ENCODE results near the gene HSP90AA1.
A peak's percentile ranks its signal among the peaks of the same experiment; 100 is the strongest.
"Not testable (repeated sequence)": the region's sequence is repeated elsewhere in the genome, so short reads cannot be mapped to it uniquely, and the experiment has no call there.

HSP90AA1 gene

DNA sequence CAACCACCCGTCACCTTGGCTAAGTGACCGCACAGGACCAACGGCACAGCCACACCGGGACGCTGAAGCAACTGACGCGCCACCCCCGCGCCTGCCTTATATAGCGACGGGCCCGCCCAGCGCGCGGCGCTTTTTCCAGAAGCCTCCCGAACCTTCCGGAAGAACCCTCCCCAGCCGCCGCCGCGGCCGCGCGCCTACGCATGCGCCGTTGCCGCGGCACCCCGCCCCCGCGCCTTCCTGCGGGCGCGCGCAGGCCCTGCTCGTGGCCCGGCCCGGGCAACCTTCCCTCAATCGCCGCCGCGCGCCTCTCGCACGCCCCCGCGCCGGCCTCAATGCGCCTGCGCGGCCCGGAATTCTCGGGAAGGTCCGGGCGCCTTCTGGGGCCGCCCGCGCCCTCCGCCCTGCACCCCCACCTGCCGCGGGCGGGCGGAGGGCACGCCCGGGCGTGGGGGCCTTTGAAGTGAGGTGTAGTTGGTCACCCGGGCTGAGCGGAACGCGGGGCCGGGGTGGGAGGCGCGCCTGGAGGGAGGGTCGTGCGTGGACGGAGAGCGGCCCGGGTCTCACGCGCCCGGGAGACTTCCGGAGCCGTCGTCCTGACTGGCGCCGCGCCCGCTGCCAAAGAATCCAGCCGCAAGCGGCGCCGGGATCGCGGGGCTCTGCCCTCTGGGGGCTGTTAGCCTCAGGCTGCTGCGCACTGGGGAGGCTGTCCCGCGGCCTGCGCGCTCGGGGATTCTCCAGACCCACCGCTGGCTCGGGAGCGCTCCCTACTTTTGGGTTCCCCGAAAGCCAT lies at the start of gene HSP90AA1:
HSP90AA1 (minus strand) TSS at position 73 of the 790 bp plus-strand sequence. CDS start 666 bp downstream, outside the sequence.
- DNase-seq = peak; percentile 59

DNA sequence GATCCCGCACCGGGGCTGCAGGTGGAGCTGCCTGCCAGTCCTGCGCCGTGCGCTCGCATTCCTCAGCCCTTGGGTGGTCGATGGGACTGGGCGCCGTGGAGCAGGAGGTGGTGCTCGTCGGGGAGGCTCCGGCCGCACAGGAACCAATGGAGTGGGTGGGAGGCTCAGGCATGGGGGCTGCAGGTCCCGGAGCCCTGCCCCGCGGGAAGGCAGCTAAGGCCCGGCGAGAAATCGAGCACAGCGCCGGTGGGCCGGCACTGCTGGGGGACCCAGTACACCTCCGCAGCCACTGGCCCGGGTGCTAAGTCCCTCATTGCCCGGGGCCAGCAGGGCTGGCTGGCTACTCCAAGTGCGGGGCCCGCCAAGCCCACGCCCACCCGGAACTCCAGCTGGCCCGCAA lies 48.6 kb upstream of the HSP90AA1 start:
- DNase-seq = not testable (repeated sequence)

DNA sequence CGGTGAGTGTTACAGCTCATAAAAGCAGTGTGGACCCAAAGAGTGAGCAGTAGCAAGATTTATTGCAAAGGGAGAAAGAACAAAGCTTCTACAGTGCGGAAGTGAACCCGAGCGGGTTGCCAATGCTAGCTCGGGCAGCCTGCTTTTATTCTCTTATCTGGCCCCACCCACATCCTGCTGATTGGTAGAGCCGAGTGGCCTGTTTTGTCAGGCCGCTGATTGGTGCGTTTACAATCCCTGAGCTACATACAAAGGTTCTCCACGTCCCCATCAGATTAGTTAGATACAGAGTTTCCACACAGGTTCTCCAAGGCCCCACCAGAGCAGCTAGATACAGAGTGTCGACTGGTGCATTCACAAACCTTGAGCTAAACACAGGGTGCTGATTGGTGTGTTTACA lies 47.9 kb upstream of the HSP90AA1 start:
- not testable (repeated sequence) for DNase-seq

DNA sequence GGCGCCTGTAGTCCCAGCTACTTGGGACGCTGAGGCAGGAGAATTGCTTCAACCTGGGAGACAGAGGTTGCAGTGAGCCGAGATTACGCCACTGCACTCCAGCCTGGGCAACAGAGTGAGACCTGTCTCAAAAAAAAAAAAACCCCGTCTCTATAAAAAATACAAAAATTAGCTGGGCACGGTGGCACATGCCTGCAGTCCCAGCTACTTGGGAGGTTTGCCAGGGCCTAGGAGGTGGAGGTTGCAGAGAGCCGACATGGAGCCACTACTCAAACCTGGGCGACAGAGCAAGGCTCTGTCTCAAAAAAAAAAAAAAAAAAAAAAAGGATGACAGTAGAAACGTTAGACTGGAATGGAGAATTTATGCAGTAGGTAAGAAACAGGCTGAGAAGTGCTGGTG lies 47.2 kb upstream of the HSP90AA1 start:
- DNase-seq = not testable (repeated sequence)

DNA sequence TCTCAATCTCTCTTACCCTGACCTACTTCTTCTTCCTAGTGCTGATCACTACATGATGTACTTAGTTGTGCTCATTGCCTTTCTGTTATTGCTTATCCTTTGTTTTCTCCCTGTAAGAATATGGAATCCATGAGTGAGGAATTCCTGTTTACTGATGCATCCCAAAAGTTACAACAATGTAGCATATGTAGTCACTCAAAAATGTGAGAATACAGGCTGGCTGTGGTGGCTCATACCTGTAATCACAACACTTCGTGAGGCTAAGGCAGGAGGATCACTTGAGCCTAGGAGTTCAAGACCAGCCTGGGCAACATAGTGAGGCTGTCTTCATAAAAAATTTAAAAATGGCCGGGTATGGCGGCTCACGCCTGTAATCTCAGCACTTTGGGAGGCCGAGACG lies 44.9 kb upstream of the HSP90AA1 start:
- no peak for DNase-seq

DNA sequence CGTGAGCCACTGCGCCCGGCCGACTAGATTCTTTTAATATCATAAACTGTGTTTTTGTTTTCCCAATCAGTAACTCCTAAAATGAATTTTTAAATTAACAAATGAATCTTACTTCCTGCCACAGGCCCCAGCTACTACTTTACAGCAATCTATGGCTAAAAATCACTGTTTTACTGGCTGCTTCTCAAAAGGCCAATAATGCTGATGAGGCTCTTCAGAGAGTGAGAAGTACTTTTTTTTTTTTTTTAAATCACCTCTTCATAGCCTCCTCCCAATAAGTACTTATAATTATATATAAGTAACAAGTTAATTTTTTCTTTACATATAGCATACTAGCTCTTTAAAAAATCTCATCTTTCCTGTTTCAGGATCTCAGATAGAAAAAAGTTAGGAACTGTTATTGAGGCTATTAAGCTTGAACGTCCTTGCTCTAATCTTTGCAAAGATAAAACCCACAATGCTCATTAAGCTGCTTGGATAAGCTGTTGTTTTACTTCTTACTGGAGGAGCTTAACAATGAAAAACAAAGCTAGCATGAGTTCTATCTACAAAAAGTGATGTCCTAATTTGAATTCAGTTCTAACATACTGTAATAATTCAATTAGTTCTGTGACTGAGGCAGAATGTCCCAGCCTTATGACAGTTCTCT lies 40.1 kb upstream of the HSP90AA1 start:
- DNase-seq = no peak

DNA sequence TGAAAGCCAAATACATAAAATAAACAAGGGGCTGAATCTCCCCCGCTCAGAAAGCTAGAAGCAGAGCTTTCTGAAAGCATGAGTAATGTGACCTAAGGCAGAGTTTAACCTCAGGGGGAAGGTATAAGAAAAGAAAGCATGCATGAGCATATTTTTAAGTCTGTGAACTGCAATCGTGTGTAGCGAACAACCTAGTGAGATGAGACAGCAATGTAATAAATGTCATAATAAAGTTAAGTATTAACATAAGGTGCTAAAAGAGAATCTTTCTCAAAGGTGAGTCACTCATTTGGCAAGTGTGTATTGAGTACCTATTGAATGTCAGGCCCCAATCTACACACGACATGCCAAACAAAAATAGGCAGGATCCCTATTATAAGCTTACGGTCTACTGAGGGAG lies 38.7 kb upstream of the HSP90AA1 start:
- DNase-seq = no peak

DNA sequence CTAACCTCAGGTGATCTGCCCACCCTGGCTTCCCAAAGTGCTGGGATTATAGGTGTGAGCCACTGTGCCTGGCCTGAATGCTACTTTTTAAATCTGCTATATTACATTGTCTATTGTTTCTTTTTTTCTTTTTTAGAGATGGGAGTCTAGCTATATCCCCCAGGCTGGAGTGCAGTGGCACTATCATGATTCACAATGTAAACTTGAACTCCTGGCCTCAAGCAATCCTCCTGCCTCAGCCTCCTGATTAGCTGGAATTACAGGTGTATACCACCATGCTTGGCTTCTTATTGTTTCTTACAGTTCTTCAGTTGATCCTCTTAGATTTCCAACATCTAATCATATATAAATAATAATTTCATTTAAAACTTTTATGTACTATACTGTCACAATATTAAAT lies 37.6 kb upstream of the HSP90AA1 start:
- no peak for DNase-seq

DNA sequence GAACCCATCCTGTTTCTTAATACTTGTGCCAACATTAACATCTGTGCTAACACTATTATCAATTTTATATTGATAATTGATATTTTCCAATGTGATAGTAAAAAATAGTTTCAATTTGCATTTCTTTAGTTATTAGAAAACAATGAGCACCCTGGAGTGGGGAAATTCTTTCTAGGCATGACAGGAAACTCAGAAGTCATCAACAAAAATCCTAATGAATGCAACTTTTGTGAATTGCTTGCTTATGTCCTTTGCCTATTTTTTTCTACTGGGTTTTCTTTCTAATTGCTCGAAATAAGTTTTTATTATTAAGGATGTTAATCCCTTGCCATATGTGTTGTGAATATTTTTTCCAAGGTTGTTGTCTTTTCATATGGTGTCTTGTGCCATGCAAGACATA lies 34.7 kb upstream of the HSP90AA1 start:
- DNase-seq = no peak

DNA sequence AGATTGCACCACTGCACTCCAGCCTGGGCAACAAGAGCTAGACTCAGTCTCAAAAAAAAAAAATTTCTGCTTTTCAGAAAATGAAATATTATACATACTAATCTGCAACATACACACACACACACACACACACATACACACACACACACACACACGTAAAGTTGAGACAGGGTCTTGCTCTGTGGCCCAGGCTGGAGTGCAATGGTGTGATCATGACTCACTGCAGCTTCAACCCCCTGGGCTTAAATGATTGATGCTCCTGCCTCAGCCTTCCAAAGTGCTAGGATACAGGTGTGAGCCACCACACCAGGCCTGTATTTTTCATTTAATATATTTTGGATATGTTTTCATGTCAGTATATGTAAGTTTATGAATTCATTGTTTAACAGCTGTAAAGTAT lies 34.0 kb upstream of the HSP90AA1 start:
- DNase-seq = no peak

DNA sequence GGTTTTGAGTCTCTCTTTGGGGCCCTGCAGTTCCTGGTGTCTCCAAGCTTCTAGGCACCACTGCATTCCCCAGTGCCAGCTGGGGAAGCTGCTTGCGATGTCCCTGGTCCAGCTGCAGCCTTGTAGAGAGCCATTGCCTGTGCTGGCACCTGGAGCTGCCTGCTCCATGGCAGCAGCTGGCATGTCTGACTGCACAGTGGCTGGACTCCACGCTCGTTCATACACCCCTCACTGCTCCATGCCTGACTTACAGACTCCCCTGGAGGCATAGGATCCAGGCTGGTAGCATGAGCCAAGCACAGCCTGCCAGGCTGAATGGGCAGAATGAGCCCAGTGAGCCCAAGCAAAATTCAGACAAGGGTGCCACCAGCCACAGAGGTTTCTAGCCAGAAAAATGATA lies 31.0 kb upstream of the HSP90AA1 start:
- DNase-seq = no peak

DNA sequence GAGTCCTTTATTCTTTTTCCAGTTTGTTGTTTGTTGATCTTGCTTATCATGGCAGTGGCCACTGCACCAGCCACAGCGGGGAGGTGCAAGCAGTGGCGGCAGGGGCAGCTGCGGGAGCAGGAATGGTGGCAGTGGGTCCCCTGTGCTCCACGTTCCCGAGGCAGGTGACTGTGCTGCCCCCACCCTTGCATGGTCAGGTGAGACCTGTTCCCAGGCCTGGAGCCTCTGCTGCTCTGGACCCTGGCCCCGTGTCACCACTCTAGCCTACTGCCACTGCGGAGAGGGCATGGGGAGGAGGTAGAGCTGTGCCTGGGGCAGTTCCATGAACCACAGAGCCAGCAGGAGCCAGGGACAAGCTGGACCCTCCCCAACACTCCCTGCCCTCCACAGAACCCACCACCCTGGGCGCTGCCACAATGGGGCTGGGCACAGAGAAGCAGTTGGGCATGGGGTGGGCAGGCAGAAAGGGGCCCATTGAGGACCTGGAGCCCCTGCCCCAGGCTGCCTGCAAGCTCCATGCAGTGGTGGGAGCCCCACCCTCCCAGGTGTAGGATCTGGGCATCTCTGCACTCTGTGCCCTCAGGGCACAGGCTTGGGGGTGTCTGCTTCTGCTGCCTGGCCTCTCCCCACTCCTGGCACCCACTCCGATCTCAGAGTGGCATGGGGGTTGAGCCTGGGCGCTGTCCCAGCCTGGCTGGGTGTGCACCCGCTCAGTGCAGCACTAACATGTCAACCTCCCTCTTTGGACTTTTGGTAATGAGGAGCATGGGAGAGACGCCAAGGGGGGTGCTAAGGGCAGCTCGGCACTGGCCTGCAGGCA lies 29.7 kb upstream of the HSP90AA1 start:
- DNase-seq = no peak

DNA sequence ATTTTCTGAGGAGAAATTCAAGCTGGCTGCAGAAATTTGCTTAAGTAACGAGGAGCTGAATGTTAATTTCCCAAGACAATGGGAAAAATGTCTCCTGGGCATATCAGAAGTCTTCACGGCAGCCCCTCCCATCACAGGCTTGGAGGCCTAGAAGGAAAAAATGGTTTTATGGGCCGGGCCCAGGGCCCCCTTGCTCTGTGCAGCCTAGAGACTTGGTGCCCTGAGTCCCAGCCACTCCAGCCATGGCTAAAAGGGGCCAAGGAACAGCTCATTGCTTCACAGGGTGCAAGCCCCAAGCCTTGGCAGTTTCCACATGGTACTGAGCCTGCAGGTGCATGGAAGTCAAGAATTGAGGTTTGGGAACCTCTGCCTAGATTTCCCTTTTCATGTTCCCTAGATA lies 24.3 kb upstream of the HSP90AA1 start:
- no peak for DNase-seq

DNA sequence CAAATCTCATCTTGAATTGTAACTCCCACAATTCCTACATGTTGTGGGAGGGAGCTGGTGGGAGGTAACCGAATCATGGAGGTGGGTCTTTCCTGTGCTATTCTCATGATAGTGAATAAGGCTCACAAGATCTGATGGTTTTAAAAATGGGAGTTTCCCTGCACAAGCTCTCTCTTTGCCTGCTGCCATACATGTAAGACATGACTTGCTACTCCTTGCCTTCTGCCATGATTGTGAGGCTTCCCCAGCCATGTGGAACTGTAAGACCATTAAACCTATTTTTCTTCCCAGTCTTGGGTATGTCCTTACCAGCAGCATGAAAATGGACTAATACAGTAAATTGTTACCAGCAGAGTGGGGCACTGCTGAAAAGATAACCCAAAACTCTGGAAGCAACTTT lies 22.5 kb upstream of the HSP90AA1 start:
- not testable (repeated sequence) for DNase-seq

DNA sequence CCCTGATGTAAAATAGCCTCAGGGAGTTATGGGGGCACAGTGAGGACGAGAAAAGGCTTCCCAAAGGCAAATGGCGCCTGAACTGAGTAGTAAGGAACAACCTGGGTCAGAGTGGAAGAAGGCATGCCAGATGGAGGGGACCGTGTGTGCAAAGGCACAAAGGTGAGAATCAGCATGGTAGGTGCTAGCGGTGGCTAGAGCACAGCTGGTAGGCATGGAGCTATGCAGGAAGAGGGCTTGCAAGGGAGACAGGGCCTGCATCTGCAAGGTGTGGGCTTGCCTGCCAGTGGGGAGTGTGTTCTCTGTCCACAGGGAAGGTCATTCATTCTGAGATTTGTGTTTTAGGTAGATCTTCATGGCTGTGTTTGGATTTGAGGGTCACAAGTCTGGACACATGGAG lies 18.5 kb upstream of the HSP90AA1 start:
- DNase-seq = no peak

DNA sequence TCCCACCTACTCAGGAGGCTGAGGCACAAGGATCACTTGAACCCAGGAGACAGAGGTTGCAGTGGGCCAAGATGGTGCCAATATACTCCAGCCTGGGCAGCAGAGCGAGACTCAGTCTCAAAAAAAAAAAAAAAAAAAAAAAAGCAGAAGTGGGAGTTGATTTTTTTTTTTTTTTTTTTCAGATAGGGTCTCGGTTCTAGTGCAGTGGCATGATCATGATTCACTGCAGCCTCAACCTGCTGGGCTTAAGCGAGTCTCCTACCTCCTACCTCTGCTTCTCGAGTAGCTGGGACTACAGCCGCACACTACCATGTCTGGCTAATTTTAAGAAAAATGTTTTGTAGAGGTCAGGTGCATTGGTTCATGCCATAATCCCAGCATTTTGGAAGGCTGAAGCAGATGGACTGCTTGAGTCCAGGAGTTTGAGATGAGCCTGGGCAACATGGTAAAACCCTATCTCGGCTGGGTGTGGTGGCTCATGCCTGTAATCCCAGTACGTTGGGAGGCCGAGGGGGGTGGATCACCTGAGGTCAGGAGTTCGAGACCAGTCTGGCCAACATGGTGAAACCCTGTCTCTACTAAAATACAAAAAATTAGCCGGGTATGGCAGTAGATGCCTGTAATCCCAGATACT lies 16.3 kb upstream of the HSP90AA1 start:
- DNase-seq = no peak

DNA sequence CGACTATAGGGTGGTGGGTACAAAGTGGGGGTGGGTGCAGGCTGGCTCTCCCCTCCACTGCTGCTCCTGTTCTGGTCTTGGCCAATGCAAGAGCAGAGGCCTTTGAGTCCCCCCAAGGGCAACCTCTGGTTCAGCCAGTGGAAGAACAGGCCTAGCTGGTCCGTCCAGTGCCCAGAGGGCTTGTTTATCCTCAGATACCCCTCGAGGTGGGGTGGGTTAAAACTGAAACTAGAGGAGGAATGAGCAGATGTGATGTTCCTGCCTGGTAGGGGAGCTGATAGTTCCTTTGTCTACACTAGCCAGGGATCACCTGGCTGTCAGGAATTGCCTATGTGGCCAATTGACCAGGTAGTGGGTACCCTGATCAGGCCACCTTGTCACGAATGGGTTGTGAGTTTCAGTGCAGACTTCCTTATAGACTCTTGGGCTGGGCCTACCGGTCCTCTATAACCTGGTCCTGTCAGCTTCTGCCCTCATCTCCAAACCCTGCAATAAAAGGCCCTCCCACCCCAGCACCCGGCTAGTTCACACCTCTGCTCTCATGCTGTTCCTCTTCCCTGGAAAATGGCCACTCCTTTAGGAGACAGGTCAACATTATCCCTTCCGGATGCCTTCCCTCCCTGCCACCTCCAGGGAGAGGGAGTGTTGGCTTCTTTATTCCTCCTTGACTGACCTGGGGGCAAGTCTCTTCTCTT lies 10.7 kb upstream of the HSP90AA1 start:
- DNase-seq = no peak

DNA sequence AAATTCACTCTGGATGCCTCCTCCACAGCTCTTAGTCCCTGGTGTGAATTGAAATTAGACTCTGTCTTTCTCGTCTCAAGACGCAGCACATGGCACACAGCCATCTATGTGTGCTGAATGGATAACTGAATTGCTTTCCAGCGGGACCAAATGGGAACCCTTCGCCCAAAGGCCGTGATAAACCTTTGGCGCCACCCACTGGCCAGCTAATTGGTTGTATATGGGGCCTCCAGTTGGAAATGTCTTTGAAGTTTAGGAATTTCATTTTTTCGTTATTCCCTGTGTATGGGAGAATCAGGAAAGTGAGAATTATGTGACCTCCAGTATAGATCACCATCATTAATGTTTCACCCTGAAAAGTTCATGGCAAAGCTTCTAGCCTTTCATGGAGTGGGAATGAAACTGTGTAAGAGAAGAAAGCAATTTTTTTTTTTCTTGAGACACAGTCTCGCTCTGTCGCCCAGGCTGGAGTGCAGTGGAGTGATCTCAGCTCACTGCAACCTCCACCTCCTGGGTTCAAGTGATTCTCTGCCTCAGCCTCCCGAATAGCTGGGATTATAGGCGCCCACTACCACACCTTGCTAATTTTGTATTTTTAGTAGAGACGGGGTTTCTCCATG lies 9.8 kb upstream of the HSP90AA1 start:
- DNase-seq = peak; percentile 31

DNA sequence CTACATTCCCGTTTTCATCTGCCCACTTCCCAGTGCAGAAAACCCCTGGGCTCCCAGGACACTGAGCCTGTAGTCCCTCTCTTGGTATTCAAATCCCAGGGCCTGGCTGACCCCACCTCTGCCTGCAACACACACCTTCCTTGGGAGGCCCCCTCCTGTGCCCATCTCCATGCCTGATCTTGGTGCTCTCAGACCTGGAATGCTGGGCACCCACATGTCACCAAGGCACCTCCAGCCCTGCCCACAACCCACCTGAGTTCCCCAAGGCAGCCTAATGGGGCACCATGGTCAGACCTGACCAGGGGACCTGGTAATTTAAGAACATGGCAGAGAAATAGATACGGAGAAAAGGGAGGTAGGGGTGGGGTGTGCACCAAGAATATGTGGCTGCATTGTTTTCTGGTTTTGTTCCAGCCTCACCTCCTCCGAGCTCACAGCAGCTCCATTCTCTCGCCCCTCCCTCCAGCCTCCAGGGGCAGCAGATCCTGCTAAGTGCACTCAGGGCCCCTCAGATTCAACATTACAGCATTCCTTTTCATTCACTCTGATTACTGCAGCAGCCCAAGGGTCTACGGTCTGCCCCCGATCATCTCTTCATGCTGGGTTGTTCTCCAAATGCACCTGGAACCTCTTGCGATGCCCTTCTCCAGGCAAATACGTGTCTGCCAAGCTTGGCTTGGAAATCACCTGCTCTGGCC lies 9.2 kb upstream of the HSP90AA1 start:
- DNase-seq = no peak

DNA sequence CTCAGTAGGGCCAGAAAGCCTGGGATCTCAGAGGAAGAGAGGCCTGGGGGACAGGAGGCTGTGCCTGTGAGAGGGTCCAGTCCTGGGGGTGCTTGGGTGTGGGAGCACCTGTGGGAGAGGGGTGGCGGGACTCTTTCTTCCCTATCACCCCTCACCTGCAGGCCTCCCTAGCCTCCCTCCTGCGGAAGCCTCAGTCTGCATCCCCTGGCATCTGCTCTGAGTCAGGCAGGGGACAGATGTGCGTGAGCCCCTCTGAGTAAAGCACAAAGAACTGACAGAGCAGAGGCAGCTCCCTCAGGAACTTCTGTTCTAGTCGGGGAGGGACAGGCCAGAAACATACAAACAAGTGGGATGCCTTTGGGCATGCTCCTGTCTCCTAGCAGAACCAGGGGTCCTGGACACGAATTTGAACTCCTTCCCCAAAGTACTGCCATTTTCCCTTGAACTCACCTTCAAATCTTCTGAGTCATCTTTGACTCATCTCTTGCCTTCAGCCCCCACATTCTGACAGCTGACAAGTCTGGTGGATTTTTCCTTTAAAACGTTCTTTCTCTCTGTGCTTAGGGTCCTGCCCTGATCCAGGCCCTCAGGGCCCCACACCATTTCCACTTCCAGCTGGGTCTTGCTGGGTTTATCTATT lies 8.5 kb upstream of the HSP90AA1 start:
- DNase-seq = no peak

DNA sequence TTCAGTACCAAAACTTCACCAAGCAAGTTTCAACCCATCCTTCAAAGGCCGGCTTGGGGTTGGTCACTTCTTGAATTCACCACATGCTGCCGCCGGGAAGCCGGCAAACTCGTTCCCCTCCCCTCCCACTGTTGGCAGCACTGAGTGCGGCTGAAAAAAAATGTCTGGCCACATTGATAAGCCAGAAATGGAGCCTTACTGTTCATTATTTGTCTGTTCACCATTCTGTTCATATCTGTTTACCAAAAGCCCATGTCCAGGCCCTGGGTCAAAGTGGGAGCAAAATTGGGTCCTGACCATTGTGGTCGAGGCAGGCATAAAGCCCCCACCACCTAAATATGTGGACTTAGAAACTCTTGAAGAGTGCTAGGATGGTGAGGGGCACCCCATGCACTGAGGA lies 7.3 kb upstream of the HSP90AA1 start:
- DNase-seq = no peak

Measured in NCI-H2029 treated with DMSO at 0.1 percent for 48 hours (cell line).